ENCODE measurements around the gene EVC2. TPM values are rescaled to one million over a fixed set of nuclear protein-coding genes. Genes with fewer than 3 reads are reported as not detected.

The EVC2 gene
- total and polyA plus RNA-seq, 2 donors (not counting 1 experiment from before 2014, with no cell fraction given), result 1.4 to 16.5 TPM

DNA sequence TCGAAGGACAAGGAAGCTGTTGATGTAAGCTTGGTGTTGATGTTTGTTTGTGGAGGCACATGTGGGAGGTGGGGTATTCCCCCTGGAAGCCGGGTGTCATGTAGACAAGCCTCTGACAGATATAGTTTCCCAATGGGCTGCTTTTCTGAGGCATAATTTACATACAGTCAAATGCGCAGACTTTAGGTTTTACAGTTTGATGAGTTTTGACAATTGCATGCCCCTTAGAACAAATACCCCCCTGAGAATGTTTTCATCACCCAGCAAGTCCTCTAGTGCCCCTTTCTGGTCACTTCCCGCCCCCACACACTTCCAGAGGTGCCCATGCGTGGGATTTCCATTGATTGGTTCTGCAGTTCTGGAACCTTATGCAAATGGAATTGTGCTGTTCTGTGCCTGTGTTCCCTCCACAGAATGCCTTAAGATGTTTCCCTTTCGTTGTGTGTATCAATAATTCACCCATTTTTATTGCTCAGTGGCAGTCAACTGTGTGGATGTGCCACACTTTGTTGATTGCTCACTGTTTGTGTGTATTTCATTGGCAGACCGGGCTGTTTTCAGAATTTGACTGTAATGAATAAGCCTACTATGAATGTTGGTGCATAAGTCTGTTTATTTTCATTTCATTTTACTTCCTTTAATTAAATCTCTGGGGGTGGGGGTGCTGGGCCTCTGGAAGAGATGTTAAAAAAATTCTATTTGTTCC, 11.1 kb upstream of the EVC2 start:
- no peaks in the 10 kb centered on the region for H3K27me3 ChIP-seq (ENCODE audit: control insufficient read depth, insufficient read depth, low read length)
- no peak overlapping the region for H3K4me3 ChIP-seq (replicated peaks in 1 of 4; ENCODE audit: control extremely low read depth in 1 of 4, insufficient read depth in 1 of 4, low read depth in 3 of 4, low read length in 4 of 4)
- no peak overlapping the region for H3K9ac ChIP-seq (ENCODE audit: insufficient read depth, low read length)
- TF ChIP-seq EZH2 (IDR thresholded peaks at IDR 0.05; ENCODE audit: low read length, missing control alignments), result no peak
- TF ChIP-seq, protein P1, sequence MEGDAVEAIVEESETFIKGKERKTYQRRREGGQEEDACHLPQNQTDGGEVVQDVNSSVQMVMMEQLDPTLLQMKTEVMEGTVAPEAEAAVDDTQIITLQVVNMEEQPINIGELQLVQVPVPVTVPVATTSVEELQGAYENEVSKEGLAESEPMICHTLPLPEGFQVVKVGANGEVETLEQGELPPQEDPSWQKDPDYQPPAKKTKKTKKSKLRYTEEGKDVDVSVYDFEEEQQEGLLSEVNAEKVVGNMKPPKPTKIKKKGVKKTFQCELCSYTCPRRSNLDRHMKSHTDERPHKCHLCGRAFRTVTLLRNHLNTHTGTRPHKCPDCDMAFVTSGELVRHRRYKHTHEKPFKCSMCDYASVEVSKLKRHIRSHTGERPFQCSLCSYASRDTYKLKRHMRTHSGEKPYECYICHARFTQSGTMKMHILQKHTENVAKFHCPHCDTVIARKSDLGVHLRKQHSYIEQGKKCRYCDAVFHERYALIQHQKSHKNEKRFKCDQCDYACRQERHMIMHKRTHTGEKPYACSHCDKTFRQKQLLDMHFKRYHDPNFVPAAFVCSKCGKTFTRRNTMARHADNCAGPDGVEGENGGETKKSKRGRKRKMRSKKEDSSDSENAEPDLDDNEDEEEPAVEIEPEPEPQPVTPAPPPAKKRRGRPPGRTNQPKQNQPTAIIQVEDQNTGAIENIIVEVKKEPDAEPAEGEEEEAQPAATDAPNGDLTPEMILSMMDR (conservative IDR thresholded peaks at IDR 0.05 in 1 of 2, IDR thresholded peaks at IDR 0.05 in 1 of 2; ENCODE audit: low read depth in 1 of 2, low read length in 2 of 2), result no peak
- no peaks in the 10 kb centered on the region for H4K20me1 ChIP-seq (ENCODE audit: control insufficient read depth, extremely low read depth, insufficient read depth, low read length)
- H2AFZ ChIP-seq (ENCODE audit: low read length), result no peak overlapping the region
- peaks cover 4% of the 10 kb centered on the region for H3K36me3 ChIP-seq (ENCODE audit: control insufficient read depth, insufficient read depth, low read length)
- H3K79me2 ChIP-seq (ENCODE audit: control insufficient read depth, insufficient read depth, low read length), result peaks cover 50% of the 10 kb centered on the region
- no peak overlapping the region for H3K27ac ChIP-seq (ENCODE audit: insufficient read depth, low read length)
- DNase-seq (ENCODE audit: low read depth in 2 of 2), result no peak
- H3K4me2 ChIP-seq (ENCODE audit: extremely low read depth, insufficient read depth, low read length), result no peak overlapping the region
- peaks cover 14% of the 10 kb centered on the region for H3K4me1 ChIP-seq (ENCODE audit: control insufficient read depth, extremely low read depth, insufficient read depth, low read length)
- H3K9me3 ChIP-seq (ENCODE audit: control insufficient read depth, insufficient read depth, low read depth, low read length), result no peaks in the 10 kb centered on the region

DNA sequence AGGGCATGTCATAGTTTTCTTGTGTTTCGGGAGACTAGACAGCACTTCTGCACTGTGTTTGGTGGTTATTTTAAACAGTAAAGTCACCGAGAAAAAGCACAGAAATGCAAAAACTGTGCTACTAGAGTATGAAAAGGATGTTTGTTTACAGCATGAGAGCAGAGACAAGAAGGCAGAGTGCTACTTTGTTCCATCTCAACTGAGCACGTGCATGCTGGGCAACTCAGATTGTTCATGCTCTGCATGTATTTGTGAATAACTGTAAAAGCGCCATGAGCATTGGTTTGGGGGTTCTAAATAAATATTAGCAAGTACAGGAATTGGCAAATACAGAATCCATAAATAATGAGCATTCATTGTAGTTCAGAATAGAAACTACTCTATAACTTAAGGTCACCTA, 10.1 kb upstream of the EVC2 start:
- peaks cover 6% of the 10 kb centered on the region for H3K36me3 ChIP-seq (ENCODE audit: control insufficient read depth, insufficient read depth, low read length)
- TF ChIP-seq, protein P1 (conservative IDR thresholded peaks at IDR 0.05 in 1 of 2, IDR thresholded peaks at IDR 0.05 in 1 of 2; ENCODE audit: low read depth in 1 of 2, low read length in 2 of 2), result no peak
- no peaks in the 10 kb centered on the region for H3K27me3 ChIP-seq (ENCODE audit: control insufficient read depth, insufficient read depth, low read length)
- H4K20me1 ChIP-seq (ENCODE audit: control insufficient read depth, extremely low read depth, insufficient read depth, low read length), result no peaks in the 10 kb centered on the region
- no peak overlapping the region for H2AFZ ChIP-seq (ENCODE audit: low read length)
- no peaks in the 10 kb centered on the region for H3K9me3 ChIP-seq (ENCODE audit: control insufficient read depth, insufficient read depth, low read depth, low read length)
- H3K4me3 ChIP-seq (replicated peaks in 1 of 4; ENCODE audit: control extremely low read depth in 1 of 4, insufficient read depth in 1 of 4, low read depth in 3 of 4, low read length in 4 of 4), result no peak overlapping the region
- no peak overlapping the region for H3K9ac ChIP-seq (ENCODE audit: insufficient read depth, low read length)
- peaks cover 53% of the 10 kb centered on the region for H3K79me2 ChIP-seq (ENCODE audit: control insufficient read depth, insufficient read depth, low read length)
- H3K27ac ChIP-seq (ENCODE audit: insufficient read depth, low read length), result no peak overlapping the region
- peaks cover 14% of the 10 kb centered on the region for H3K4me1 ChIP-seq (ENCODE audit: control insufficient read depth, extremely low read depth, insufficient read depth, low read length)
- no peak overlapping the region for H3K4me2 ChIP-seq (ENCODE audit: extremely low read depth, insufficient read depth, low read length)
- no peak for DNase-seq (ENCODE audit: low read depth in 2 of 2)

DNA sequence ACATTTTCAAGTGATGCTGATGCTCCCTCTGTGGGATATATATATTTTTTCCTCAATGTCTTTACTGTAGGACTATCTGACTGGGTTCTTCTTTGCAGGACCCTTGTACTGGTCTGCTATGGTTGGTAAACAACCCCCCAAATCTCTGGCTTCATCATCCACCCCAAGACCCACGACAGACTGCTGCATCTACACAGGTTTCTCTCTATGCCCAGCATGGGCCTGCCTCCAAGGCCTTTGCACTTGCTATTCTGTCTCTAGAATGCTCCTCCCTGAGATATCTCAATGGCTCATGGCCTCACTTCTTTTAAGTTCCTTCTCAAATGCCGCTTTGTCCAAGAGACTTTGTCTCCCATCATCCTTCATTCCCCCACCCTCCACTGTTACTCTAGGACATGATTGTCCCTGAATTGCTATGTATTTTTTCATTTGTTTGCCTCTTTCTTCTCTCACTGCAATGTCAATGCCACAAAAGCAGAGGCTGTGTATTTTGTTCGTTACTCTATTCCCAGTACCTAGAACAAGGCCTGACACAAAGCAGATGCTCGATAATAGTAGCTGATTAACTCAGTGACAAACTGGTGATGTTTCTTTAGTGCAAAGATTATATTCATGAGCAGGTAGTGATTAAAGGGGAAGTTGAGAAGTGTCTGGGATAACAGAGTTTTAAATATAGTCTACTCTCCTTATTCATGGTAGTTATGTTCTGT, 9.2 kb upstream of the EVC2 start:
- H3K79me2 ChIP-seq (ENCODE audit: control insufficient read depth, insufficient read depth, low read length), result peaks cover 57% of the 10 kb centered on the region
- TF ChIP-seq, protein P1 (conservative IDR thresholded peaks at IDR 0.05 in 1 of 2, IDR thresholded peaks at IDR 0.05 in 1 of 2; ENCODE audit: low read depth in 1 of 2, low read length in 2 of 2), result no peak
- no peak for TF ChIP-seq EZH2 (IDR thresholded peaks at IDR 0.05; ENCODE audit: low read length, missing control alignments)
- H3K36me3 ChIP-seq (ENCODE audit: control insufficient read depth, insufficient read depth, low read length), result peaks cover 6% of the 10 kb centered on the region
- H4K20me1 ChIP-seq (ENCODE audit: control insufficient read depth, extremely low read depth, insufficient read depth, low read length), result no peaks in the 10 kb centered on the region
- H3K4me1 ChIP-seq (ENCODE audit: control insufficient read depth, extremely low read depth, insufficient read depth, low read length), result peaks cover 17% of the 10 kb centered on the region
- no peaks in the 10 kb centered on the region for H3K9me3 ChIP-seq (ENCODE audit: control insufficient read depth, insufficient read depth, low read depth, low read length)
- H2AFZ ChIP-seq (ENCODE audit: low read length), result no peak overlapping the region
- H3K9ac ChIP-seq (ENCODE audit: insufficient read depth, low read length), result no peak overlapping the region
- no peak overlapping the region for H3K4me3 ChIP-seq (replicated peaks in 1 of 4; ENCODE audit: control extremely low read depth in 1 of 4, insufficient read depth in 1 of 4, low read depth in 3 of 4, low read length in 4 of 4)
- H3K27me3 ChIP-seq (ENCODE audit: control insufficient read depth, insufficient read depth, low read length), result no peaks in the 10 kb centered on the region
- DNase-seq (ENCODE audit: low read depth in 2 of 2), result no peak
- no peak overlapping the region for H3K4me2 ChIP-seq (ENCODE audit: extremely low read depth, insufficient read depth, low read length)
- no peak overlapping the region for H3K27ac ChIP-seq (ENCODE audit: insufficient read depth, low read length)
